CMK (cell line): Measurements from ENCODE around the gene CMTM5.
"Not testable (repeated sequence)": the region's sequence is repeated elsewhere in the genome, so short reads cannot be mapped to it uniquely, and the experiment has no call there.

Experiments used
- DNase-seq: peaks from one replicate; pipeline ENCODE4 v3.0.0-alpha.2; 2010; ENCODE audit warnings: low read depth

Gene CMTM5

GRCh38 chr14:23414906-23415820 lies 38.3 kb downstream of the CMTM5 start:
- DNase-seq, result no peak

GRCh38 chr14:23415821-23416778 lies 39.3 kb downstream of the CMTM5 start:
- no peak for DNase-seq

- no peak for DNase-seq
These were observed 40.0 kb downstream of the CMTM5 start for GRCh38 chr14:23416801-23417200.

GRCh38 chr14:23417269-23417668 lies 40.4 kb downstream of the CMTM5 start:
- not testable (repeated sequence) for DNase-seq

- no peak for DNase-seq
These were observed 41.2 kb downstream of the CMTM5 start for GRCh38 chr14:23418021-23418420.

- not testable (repeated sequence) for DNase-seq
These were observed 42.8 kb downstream of the CMTM5 start for GRCh38 chr14:23419646-23420045.

GRCh38 chr14:23421594-23421993 lies 44.7 kb downstream of the CMTM5 start:
- no peak for DNase-seq

GRCh38 chr14:23423657-23424056 lies 46.8 kb downstream of the CMTM5 start:
- no peak for DNase-seq

- no peak for DNase-seq
These were observed 48.3 kb downstream of the CMTM5 start for GRCh38 chr14:23425169-23425568.

GRCh38 chr14:23425798-23426197 lies 49.0 kb downstream of the CMTM5 start:
- DNase-seq, result not testable (repeated sequence)

- DNase-seq, result no peak
These were observed 52.0 kb downstream of the CMTM5 start for GRCh38 chr14:23428686-23429495.
